Keratinocyte (primary cell): ENCODE measurements around the gene NEK9. TPM values are rescaled to one million over a fixed set of nuclear protein-coding genes. Genes with fewer than 3 reads are reported as not detected.

ENCODE experiments used
- DNase-seq: peaks from one replicate; pipeline ENCODE4 v3.0.0-alpha.2; 2011; ENCODE audit warnings: low read depth, missing footprints, low spot score
- FAIRE-seq: peaks from 2 replicates; lab custom pipeline; 2011; peaks lifted over from hg19 to GRCh38; lab: Jason Lieb, UNC
- H2AFZ ChIP-seq: 2 replicates; pipeline ENCODE4 v1.6.0; 2012; ENCODE audit warnings: low read length, control low read depth, inconsistent platforms; ENCODE audit not compliant: control insufficient read depth
- H3K27ac ChIP-seq: 2 replicates; pipeline ENCODE4 v1.5.1; 2011; ENCODE audit warnings: low read length; ENCODE audit not compliant: control insufficient read depth, insufficient read depth
- H3K27me3 ChIP-seq: 3 replicates; pipeline ENCODE4 v1.6.0; 2011; ENCODE audit warnings: low read length; ENCODE audit not compliant: control insufficient read depth, insufficient read depth; ENCODE audit errors: extremely low read depth
- H3K36me3 ChIP-seq, 2 experiments: 2 replicates in 1 of 2; 3 replicates in 1 of 2; pipeline ENCODE4 v1.5.1; 2011; ENCODE audit warnings: low read length in 2 of 2, mild to moderate bottlenecking in 1 of 2; ENCODE audit not compliant: control insufficient read depth in 2 of 2, insufficient read depth in 2 of 2; ENCODE audit errors: extremely low read depth in 1 of 2
- H3K4me1 ChIP-seq: 3 replicates; pipeline ENCODE4 v1.5.1; 2011; ENCODE audit warnings: low read length; ENCODE audit not compliant: control insufficient read depth, insufficient read depth; ENCODE audit errors: extremely low read depth
- H3K4me2 ChIP-seq: 3 replicates; pipeline ENCODE4 v1.6.0; 2011; ENCODE audit warnings: low read depth, low read length; ENCODE audit not compliant: control insufficient read depth, insufficient read depth; ENCODE audit errors: extremely low read depth
- H3K4me3 ChIP-seq, 3 experiments: fragments of 200-600 bp in 1 of 3; sonication (generic) in 1 of 3; 2 replicates in 2 of 3; 3 replicates in 1 of 3; pipeline ENCODE4 v1.5.1; 2011 to 2016; ENCODE audit warnings: low read length in 3 of 3, mild to moderate bottlenecking in 3 of 3, control low read depth in 2 of 3, inconsistent platforms in 1 of 3, low read depth in 1 of 3, mixed read lengths in 1 of 3, mixed run types in 1 of 3, moderate library complexity in 1 of 3; ENCODE audit not compliant: control insufficient read depth in 2 of 3, insufficient read depth in 2 of 3; ENCODE audit errors: extremely low read depth in 1 of 3
- H3K79me2 ChIP-seq: 2 replicates; pipeline ENCODE4 v1.6.0; 2012; ENCODE audit warnings: low read length; ENCODE audit not compliant: control insufficient read depth, insufficient read depth
- H3K9ac ChIP-seq: 3 replicates; pipeline ENCODE4 v1.6.0; 2011; ENCODE audit warnings: low read length; ENCODE audit not compliant: control insufficient read depth, insufficient read depth; ENCODE audit errors: extremely low read depth
- H3K9me1 ChIP-seq: 3 replicates; pipeline ENCODE4 v1.6.0; 2011; ENCODE audit warnings: low read length; ENCODE audit not compliant: control insufficient read depth, insufficient read depth; ENCODE audit errors: extremely low read depth
- H3K9me3 ChIP-seq: 2 replicates; pipeline ENCODE4 v1.5.1; 2012; ENCODE audit warnings: low read depth, low read length; ENCODE audit not compliant: control insufficient read depth
- H4K20me1 ChIP-seq: 3 replicates; pipeline ENCODE4 v1.6.0; 2011; ENCODE audit warnings: low read length; ENCODE audit not compliant: control insufficient read depth, insufficient read depth; ENCODE audit errors: extremely low read depth
- EZH2 ChIP-seq: IDR thresholded peaks from one replicate; pipeline ENCODE4 v1.6.1; 2012; ENCODE audit warnings: inconsistent platforms, mild to moderate bottlenecking, low read length, moderate library complexity
- dilution Hi-C: fragments of 300-500 bp; cut with MboI; formaldehyde crosslinking; loops from one replicate; pipeline ENCODE4 v1.7.0; 2020; ENCODE audit warnings: low sequenced_read_pairs; ENCODE audit not compliant: extremely low pct_ligation_motif_present
- polyA plus RNA-seq, 5 experiments: library from polyadenylated mRNA; depleted of rRNA in 3 of 5; stranded (reverse) in 3 of 5; stranded (forward) in 1 of 5; unstranded in 1 of 5; fragments of >200 nt; gene quantifications; 1 replicate in 1 of 5; 2 replicates in 3 of 5; 3 replicates in 1 of 5; pipeline versions ENCODE4 v1.2.1 to v1.2.3, GENCODE V29; 2011 to 2012; ENCODE audit warnings: missing spikeins in 2 of 5, low read depth in 1 of 5, low replicate concordance in 1 of 5
- TF ChIP-seq, protein P1 (sequence below), 3 experiments: IDR thresholded peaks in 1 of 3; conservative IDR thresholded peaks in 1 of 3; optimal IDR thresholded peaks in 1 of 3; 2 replicates in 2 of 3; 3 replicates in 1 of 3; pipeline versions ENCODE3 to v1.5.1; 2011; ENCODE audit warnings: low read length in 3 of 3, mild to moderate bottlenecking in 3 of 3, moderate library complexity in 2 of 3, control low read depth in 1 of 3, inconsistent platforms in 1 of 3; ENCODE audit not compliant: insufficient read depth in 2 of 3; ENCODE audit errors: extremely low read depth in 1 of 3

The NEK9 gene
- polyA plus RNA-seq, 1 donor (not counting 4 experiments of a cell fraction or from before 2014, with no cell fraction given) = 43.7 TPM

DNA sequence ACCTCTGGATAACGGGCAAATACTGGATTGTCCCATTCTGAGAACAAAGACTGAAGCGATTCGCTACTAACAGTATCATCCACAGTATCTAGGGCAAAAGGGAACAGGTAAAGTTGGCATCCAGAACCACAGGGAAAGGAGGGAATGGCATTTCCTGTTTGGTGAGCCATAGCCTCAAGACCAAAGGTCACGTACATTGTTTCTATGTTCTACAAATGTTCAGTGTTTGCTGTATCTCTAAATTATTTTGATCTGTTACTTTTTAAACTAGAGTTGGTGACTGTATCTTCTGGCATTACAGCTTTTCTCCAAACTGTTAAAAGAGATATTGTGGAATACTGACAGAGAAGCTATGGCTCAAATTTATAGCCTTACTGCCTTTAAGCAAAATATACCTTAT, 85.2 kb downstream of the NEK9 start:
- Histone ChIP-seq H3K4me2 (peak overlapping the region; percentile 42), H3K9me3 (no peaks in the 10 kb centered on the region), H2AFZ (no peak overlapping the region), H3K4me1 (peaks cover 22% of the 10 kb centered on the region), H3K27me3 (no peaks in the 10 kb centered on the region), H3K27ac (peak overlapping the region; percentile 27), H3K9ac (no peak overlapping the region), H3K36me3 (peaks cover 1 to 3% of the 10 kb centered on the region in 2 experiments), H3K79me2 (no peaks in the 10 kb centered on the region), H3K4me3 (no peak overlapping the region), H4K20me1 (no peaks in the 10 kb centered on the region), H3K9me1 (no peaks in the 10 kb centered on the region)
- TF ChIP-seq, protein P1, sequence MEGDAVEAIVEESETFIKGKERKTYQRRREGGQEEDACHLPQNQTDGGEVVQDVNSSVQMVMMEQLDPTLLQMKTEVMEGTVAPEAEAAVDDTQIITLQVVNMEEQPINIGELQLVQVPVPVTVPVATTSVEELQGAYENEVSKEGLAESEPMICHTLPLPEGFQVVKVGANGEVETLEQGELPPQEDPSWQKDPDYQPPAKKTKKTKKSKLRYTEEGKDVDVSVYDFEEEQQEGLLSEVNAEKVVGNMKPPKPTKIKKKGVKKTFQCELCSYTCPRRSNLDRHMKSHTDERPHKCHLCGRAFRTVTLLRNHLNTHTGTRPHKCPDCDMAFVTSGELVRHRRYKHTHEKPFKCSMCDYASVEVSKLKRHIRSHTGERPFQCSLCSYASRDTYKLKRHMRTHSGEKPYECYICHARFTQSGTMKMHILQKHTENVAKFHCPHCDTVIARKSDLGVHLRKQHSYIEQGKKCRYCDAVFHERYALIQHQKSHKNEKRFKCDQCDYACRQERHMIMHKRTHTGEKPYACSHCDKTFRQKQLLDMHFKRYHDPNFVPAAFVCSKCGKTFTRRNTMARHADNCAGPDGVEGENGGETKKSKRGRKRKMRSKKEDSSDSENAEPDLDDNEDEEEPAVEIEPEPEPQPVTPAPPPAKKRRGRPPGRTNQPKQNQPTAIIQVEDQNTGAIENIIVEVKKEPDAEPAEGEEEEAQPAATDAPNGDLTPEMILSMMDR (optimal IDR thresholded peaks at IDR 0.05 in 1 of 3, IDR thresholded peaks at IDR 0.05 in 1 of 3, conservative IDR thresholded peaks at IDR 0.05 in 1 of 3; ENCODE audit: extremely low read depth in 1 of 3, insufficient read depth in 2 of 3, low read length in 3 of 3) = no peak
- no peak for TF ChIP-seq EZH2
- DNase-seq (no peak), FAIRE-seq (peak; percentile 76)
- dilution Hi-C loops = no loop called here

GRCh38 chr14:75040959-75041358, 85.9 kb downstream of the NEK9 start:
- Histone ChIP-seq H2AFZ (no peak overlapping the region), H4K20me1 (no peaks in the 10 kb centered on the region), H3K27me3 (no peaks in the 10 kb centered on the region), H3K9ac (no peak overlapping the region), H3K4me1 (peaks cover 22% of the 10 kb centered on the region), H3K36me3 (peaks cover 2 to 3% of the 10 kb centered on the region in 2 experiments), H3K9me3 (no peaks in the 10 kb centered on the region), H3K4me2 (no peak overlapping the region), H3K27ac (no peak overlapping the region), H3K79me2 (no peaks in the 10 kb centered on the region), H3K9me1 (no peaks in the 10 kb centered on the region), H3K4me3 (no peak overlapping the region)
- FAIRE-seq (no peak), DNase-seq (no peak)
- no peak for TF ChIP-seq EZH2
- TF ChIP-seq, protein P1 (optimal IDR thresholded peaks at IDR 0.05 in 1 of 3, IDR thresholded peaks at IDR 0.05 in 1 of 3, conservative IDR thresholded peaks at IDR 0.05 in 1 of 3; ENCODE audit: extremely low read depth in 1 of 3, insufficient read depth in 2 of 3, low read length in 3 of 3) = no peak
- dilution Hi-C loops = no loop called here
